Suppressor macrophage treated with lipopolysaccharide for 4 hours (primary cell): ENCODE results near the gene HTT-AS.
"Not testable (repeated sequence)": the region's sequence is repeated elsewhere in the genome, so short reads cannot be mapped to it uniquely, and the experiment has no call there.

ENCODE experiments used
- DNase-seq: peaks from one replicate; pipeline ENCODE4 v3.0.0-alpha.2; 2020

Gene HTT-AS

GRCh38 chr4:3085948-3086670 lies 11.8 kb upstream of the HTT-AS start:
- no peak for DNase-seq

- no peak for DNase-seq
Measured at GRCh38 chr4:3083732-3084131, 9.4 kb upstream of the HTT-AS start.

- DNase-seq, result no peak
Measured at GRCh38 chr4:3082925-3083515, 8.7 kb upstream of the HTT-AS start.

GRCh38 chr4:3079694-3080123 lies 5.4 kb upstream of the HTT-AS start:
- DNase-seq, result peak; percentile 54

GRCh38 chr4:3077796-3078195 lies 3.5 kb upstream of the HTT-AS start:
- DNase-seq, result no peak

GRCh38 chr4:3075652-3075981 lies 1.3 kb upstream of the HTT-AS start:
- no peak for DNase-seq

- DNase-seq, result peak; percentile 88
Measured at GRCh38 chr4:3074846-3075651, 711 bp upstream of the HTT-AS start.

- DNase-seq, result no peak
Measured at GRCh38 chr4:3073158-3074077, 920 bp downstream of the HTT-AS start.

- no peak for DNase-seq
Measured at GRCh38 chr4:3071811-3072210, 2.5 kb downstream of the HTT-AS start.

GRCh38 chr4:3070709-3071500 lies 3.4 kb downstream of the HTT-AS start:
- no peak for DNase-seq

GRCh38 chr4:3069661-3070199 lies 4.6 kb downstream of the HTT-AS start:
- no peak for DNase-seq

- no peak for DNase-seq
Measured at GRCh38 chr4:3067473-3068001, 6.8 kb downstream of the HTT-AS start.

GRCh38 chr4:3066836-3067400 lies 7.4 kb downstream of the HTT-AS start:
- DNase-seq, result no peak

- no peak for DNase-seq
Measured at GRCh38 chr4:3065551-3065950, 8.8 kb downstream of the HTT-AS start.

- DNase-seq, result peak; percentile 65
Measured at GRCh38 chr4:3062471-3062870, 11.9 kb downstream of the HTT-AS start.

- DNase-seq, result peak; percentile 32
Measured at GRCh38 chr4:3060946-3061345, 13.4 kb downstream of the HTT-AS start.

- DNase-seq, result peak; percentile 46
Measured at GRCh38 chr4:3059943-3060342, 14.4 kb downstream of the HTT-AS start.

- DNase-seq, result no peak
Measured at GRCh38 chr4:3054169-3054759, 20.1 kb downstream of the HTT-AS start.

GRCh38 chr4:3051141-3051897 lies 23.0 kb downstream of the HTT-AS start:
- not testable (repeated sequence) for DNase-seq
